Measurements from ENCODE around the gene VSIR. TPM values are rescaled to one million over a fixed set of nuclear protein-coding genes. Genes with fewer than 3 reads are reported as not detected.

The VSIR gene
- total and polyA plus RNA-seq, 10 of the 15 experiments (the other 5 are each of a cell fraction or from before 2014, with no cell fraction given) = 0.19 to 12.5 (median 6.7) TPM

DNA sequence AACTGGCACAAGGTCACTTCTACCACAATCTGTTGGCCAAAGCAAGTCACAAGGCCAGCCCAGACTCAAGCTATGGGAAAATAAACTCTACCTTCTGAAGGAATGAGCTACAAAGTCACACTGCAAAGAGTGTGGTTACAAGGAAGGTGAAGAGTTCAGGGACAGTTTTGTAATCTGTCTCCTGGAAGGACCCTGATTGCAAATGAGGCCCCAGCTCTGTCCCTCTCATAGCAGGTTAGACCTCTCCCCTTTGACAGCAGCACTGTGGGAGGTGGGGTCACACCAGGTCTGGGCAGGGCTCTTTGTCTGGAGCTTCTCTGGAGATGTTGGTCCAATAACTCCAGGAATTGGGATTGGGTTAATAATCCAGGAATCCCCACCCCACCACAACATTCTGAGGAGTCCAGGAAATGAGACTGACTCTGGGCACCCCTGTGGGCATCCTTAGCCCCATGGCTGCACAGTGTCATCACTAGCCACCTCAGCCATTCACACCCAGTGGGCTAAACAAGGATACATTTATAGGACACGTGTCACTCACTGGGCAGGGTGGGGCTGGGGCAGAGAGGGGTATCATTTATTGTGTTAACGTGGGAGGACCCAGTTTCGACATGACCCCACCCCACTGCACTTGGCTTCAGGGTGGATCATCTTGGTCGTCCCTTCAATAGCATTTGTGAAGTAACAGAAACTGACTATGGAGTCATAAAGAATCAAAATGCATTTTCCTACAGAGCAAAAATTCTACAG lies 30.1 kb downstream of the VSIR start:
- Histone ChIP-seq H2AFZ (ENCODE audit: control insufficient read depth, low read depth, low read length) (no peak overlapping the region), H3K9ac (ENCODE audit: control insufficient read depth, insufficient read depth, low read length) (no peak overlapping the region), H3K4me1 (ENCODE audit: control insufficient read depth, insufficient read depth, low read length) (peaks cover 26% of the 10 kb centered on the region), H3K79me2 (ENCODE audit: control insufficient read depth, insufficient read depth, low read length) (no peaks in the 10 kb centered on the region), H4K20me1 (ENCODE audit: control insufficient read depth, insufficient read depth) (no peaks in the 10 kb centered on the region), H3K4me3 (no peak overlapping the region), H3K4me2 (ENCODE audit: control insufficient read depth, insufficient read depth) (no peak overlapping the region), H3K36me3 (ENCODE audit: control insufficient read depth in 2 of 2, insufficient read depth in 2 of 2, low read length in 1 of 2) (no peaks in the 10 kb centered on the region), H3K27me3 (replicated peaks in 1 of 2; ENCODE audit: control insufficient read depth in 2 of 2, insufficient read depth in 2 of 2, low read length in 1 of 2) (no peaks in the 10 kb centered on the region), H3K9me3 (replicated peaks; ENCODE audit: control insufficient read depth, insufficient read depth, low read length) (no peaks in the 10 kb centered on the region; the same call in 2 of the 3 replicates), H3K27ac (ENCODE audit: control insufficient read depth, insufficient read depth) (no peak overlapping the region)
- ChIA-PET SMC1A (ENCODE audit: uncharacterized antibody, unreplicated experiment) (interaction anchor here (0.7 to 3.7 kb wide), 2 partner anchors 10 to 25 kb away, joined by 3 to 13 read pairs; no protein-coding TSS in a partner anchor), RAD21 (ENCODE audit: unreplicated experiment) (interaction anchor here (0.7 to 1.2 kb wide), 4 partner anchors 15 to 43 kb away, joined by 3 to 4 read pairs (median 3); no protein-coding TSS in a partner anchor), POLR2A (interaction anchor here (1.0 kb wide), 1 partner anchor 26 kb away, joined by 3 read pairs; no protein-coding TSS in a partner anchor), CTCF (interaction anchor here (1.2 to 2.6 kb wide), 4 partner anchors 11 to 46 kb away, joined by 4 to 6 read pairs (median 6); no protein-coding TSS in a partner anchor)
- intact Hi-C loops (cut with micrococcal nuclease; ENCODE audit: unreplicated experiment) (no loop called here), in situ Hi-C loops (cut with MboI) (no loop called here)
- 19% methylated on average over 4 of the region's 4 CpGs for WGBS (ENCODE audit: insufficient coverage, insufficient replicate concordance, low lambda C conversion rate, missing lambda C conversion rate)
- BruUV-seq (replicated peaks) = no TSS peak
- FAIRE-seq (no peak), DNase-seq (ENCODE audit: low read depth, low spot score) (no peak), ATAC-seq (no peak)
- TF ChIP-seq PBX3 (IDR thresholded peaks at IDR 0.05; ENCODE audit: insufficient replicate concordance, low read depth, low read length) (no peak), NR2F1 (conservative IDR thresholded peaks at IDR 0.05) (no peak), POU2F2 (IDR thresholded peaks at IDR 0.05; ENCODE audit: borderline replicate concordance, low read depth, low read length) (no peak), POLR2AphosphoS2 (IDR thresholded peaks at IDR 0.05; ENCODE audit: low read depth, low read length) (no peak)
- TF ChIP-seq, protein P1, sequence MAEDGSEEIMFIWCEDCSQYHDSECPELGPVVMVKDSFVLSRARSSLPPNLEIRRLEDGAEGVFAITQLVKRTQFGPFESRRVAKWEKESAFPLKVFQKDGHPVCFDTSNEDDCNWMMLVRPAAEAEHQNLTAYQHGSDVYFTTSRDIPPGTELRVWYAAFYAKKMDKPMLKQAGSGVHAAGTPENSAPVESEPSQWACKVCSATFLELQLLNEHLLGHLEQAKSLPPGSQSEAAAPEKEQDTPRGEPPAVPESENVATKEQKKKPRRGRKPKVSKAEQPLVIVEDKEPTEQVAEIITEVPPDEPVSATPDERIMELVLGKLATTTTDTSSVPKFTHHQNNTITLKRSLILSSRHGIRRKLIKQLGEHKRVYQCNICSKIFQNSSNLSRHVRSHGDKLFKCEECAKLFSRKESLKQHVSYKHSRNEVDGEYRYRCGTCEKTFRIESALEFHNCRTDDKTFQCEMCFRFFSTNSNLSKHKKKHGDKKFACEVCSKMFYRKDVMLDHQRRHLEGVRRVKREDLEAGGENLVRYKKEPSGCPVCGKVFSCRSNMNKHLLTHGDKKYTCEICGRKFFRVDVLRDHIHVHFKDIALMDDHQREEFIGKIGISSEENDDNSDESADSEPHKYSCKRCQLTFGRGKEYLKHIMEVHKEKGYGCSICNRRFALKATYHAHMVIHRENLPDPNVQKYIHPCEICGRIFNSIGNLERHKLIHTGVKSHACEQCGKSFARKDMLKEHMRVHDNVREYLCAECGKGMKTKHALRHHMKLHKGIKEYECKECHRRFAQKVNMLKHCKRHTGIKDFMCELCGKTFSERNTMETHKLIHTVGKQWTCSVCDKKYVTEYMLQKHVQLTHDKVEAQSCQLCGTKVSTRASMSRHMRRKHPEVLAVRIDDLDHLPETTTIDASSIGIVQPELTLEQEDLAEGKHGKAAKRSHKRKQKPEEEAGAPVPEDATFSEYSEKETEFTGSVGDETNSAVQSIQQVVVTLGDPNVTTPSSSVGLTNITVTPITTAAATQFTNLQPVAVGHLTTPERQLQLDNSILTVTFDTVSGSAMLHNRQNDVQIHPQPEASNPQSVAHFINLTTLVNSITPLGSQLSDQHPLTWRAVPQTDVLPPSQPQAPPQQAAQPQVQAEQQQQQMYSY (CRISPR knock-in tag; IDR thresholded peaks at IDR 0.05) = no peak
- TF ChIP-seq, protein P2, sequence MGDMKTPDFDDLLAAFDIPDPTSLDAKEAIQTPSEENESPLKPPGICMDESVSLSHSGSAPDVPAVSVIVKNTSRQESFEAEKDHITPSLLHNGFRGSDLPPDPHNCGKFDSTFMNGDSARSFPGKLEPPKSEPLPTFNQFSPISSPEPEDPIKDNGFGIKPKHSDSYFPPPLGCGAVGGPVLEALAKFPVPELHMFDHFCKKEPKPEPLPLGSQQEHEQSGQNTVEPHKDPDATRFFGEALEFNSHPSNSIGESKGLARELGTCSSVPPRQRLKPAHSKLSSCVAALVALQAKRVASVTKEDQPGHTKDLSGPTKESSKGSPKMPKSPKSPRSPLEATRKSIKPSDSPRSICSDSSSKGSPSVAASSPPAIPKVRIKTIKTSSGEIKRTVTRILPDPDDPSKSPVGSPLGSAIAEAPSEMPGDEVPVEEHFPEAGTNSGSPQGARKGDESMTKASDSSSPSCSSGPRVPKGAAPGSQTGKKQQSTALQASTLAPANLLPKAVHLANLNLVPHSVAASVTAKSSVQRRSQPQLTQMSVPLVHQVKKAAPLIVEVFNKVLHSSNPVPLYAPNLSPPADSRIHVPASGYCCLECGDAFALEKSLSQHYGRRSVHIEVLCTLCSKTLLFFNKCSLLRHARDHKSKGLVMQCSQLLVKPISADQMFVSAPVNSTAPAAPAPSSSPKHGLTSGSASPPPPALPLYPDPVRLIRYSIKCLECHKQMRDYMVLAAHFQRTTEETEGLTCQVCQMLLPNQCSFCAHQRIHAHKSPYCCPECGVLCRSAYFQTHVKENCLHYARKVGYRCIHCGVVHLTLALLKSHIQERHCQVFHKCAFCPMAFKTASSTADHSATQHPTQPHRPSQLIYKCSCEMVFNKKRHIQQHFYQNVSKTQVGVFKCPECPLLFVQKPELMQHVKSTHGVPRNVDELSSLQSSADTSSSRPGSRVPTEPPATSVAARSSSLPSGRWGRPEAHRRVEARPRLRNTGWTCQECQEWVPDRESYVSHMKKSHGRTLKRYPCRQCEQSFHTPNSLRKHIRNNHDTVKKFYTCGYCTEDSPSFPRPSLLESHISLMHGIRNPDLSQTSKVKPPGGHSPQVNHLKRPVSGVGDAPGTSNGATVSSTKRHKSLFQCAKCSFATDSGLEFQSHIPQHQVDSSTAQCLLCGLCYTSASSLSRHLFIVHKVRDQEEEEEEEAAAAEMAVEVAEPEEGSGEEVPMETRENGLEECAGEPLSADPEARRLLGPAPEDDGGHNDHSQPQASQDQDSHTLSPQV (IDR thresholded peaks at IDR 0.05) = no peak
